Measurements from ENCODE around the gene RBM28.

- TF ChIP-seq CTCF (IDR thresholded peaks at IDR 0.05 in 8 of 11, conservative IDR thresholded peaks at IDR 0.05 in 3 of 11) (no peak), POLR2A (IDR thresholded peaks at IDR 0.05) (no peak), POLR2AphosphoS5 (IDR thresholded peaks at IDR 0.05) (no peak)
Observed at GRCh38 chr7:128266529-128266882, 77.2 kb downstream of the RBM28 start.
